Measurements from ENCODE around the gene NUB1.

GRCh38 chr7:151373599-151373998, 32.0 kb downstream of the NUB1 start:
- TF ChIP-seq CTCF (IDR thresholded peaks at IDR 0.05) (no peak), POLR2A (IDR thresholded peaks at IDR 0.05) (no peak)
